Panc1 (cell line): ENCODE results near the gene XRCC4. TPM values are rescaled to one million over a fixed set of nuclear protein-coding genes. Genes with fewer than 3 reads are reported as not detected.

ENCODE experiments used
- ATAC-seq: fragments of 200-7000 bp; cut with Tn5 transposase; 2 replicates; pipeline ENCODE4 v1.9.1; 2020; ENCODE audit warnings: mild to moderate bottlenecking, moderate library complexity
- BruUV-seq: library from RNA; stranded (reverse); fragments of 400-500 nt; replicated peaks from 2 replicates; lab custom pipeline; 2021; lab: Mats Ljungman, UMichigan
- CTCF ChIA-PET: fragments of 300-600 bp; sonication (Branson Sonifier 250); formaldehyde crosslinking; loops from one replicate; lab custom pipeline; 2022; ENCODE audit warnings: antibody characterized with exemption; lab: Charles Lee
- POLR2A ChIA-PET: fragments of 300-600 bp; sonication (Branson Sonifier 250); formaldehyde crosslinking; loops from one replicate; lab custom pipeline; 2022; ENCODE audit warnings: antibody characterized with exemption; lab: Charles Lee
- DNase-seq: peaks from one replicate; pipeline ENCODE4 v3.0.0-alpha.2; 2010; ENCODE audit warnings: low read depth, low spot score
- H3K27ac ChIP-seq: 2 replicates; pipeline ENCODE4 v1.5.1; 2011; ENCODE audit warnings: mild to moderate bottlenecking, low read length, inconsistent platforms
- H3K27me3 ChIP-seq: fragments of 200-500 bp; sonication (Bioruptor generic); 2 replicates; pipeline ENCODE4 v1.6.0; 2014; ENCODE audit warnings: low read length, inconsistent platforms; ENCODE audit not compliant: control insufficient read depth, insufficient read depth
- H3K36me3 ChIP-seq: fragments of 200-500 bp; sonication (Bioruptor generic); 2 replicates; pipeline ENCODE4 v1.5.1; 2014; ENCODE audit warnings: inconsistent platforms, mild to moderate bottlenecking, low read length, moderate library complexity; ENCODE audit not compliant: control insufficient read depth, insufficient read depth
- H3K4me1 ChIP-seq: 2 replicates; pipeline ENCODE4 v1.5.1; 2011; ENCODE audit warnings: inconsistent platforms, mild to moderate bottlenecking, low read length, moderate library complexity; ENCODE audit not compliant: control insufficient read depth, insufficient read depth
- H3K4me3 ChIP-seq, 2 experiments: 2 replicates each; pipeline ENCODE4 v1.5.1; 2011 to 2012; ENCODE audit warnings: low read depth in 2 of 2, low read length in 2 of 2, mild to moderate bottlenecking in 2 of 2, inconsistent platforms in 1 of 2, moderate library complexity in 1 of 2
- H3K9me3 ChIP-seq: fragments of 200-500 bp; sonication (Bioruptor generic); 2 replicates; pipeline ENCODE4 v1.5.1; 2014; ENCODE audit warnings: low read depth, mild to moderate bottlenecking, inconsistent platforms, low read length, moderate library complexity; ENCODE audit not compliant: control insufficient read depth, insufficient read depth
- POLR2AphosphoS5 ChIP-seq: IDR thresholded peaks from 2 replicates; pipeline ENCODE4 v1.6.1; 2012; ENCODE audit warnings: mild to moderate bottlenecking, low read depth, low read length, moderate library complexity
- SIN3A ChIP-seq: IDR thresholded peaks from 2 replicates; pipeline ENCODE4 v1.6.1; 2012; ENCODE audit warnings: low read depth, mild to moderate bottlenecking, low read length, moderate library complexity, borderline replicate concordance; ENCODE audit not compliant: insufficient read depth
- TCF7L2 ChIP-seq: IDR thresholded peaks from 2 replicates; pipeline ENCODE4 v1.6.1; 2011; ENCODE audit warnings: mild to moderate bottlenecking, low read depth, low read length, inconsistent platforms
- in situ Hi-C: cut with HindIII; loops from 2 replicates; pipeline ENCODE4 v1.10.0; 2016; ENCODE audit warnings: low sequenced_read_pairs, low pct_unique_long_range_greater_than_20kb
- intact Hi-C: fragments of 100-400 bp; cut with micrococcal nuclease; formaldehyde crosslinking; loops from one replicate; pipeline ENCODE4 v1.10.0; 2022; ENCODE audit not compliant: unreplicated experiment
- total RNA-seq: library from RNA; stranded (reverse); gene quantifications from one replicate; pipeline ENCODE4 v1.2.1, GENCODE V29; 2021; ENCODE audit not compliant: unreplicated experiment
- TF ChIP-seq, protein P1 (sequence below): fragments of 450-650 bp; IDR thresholded peaks from 2 replicates; pipeline ENCODE4 v1.5.1; 2017; ENCODE audit warnings: mild to moderate bottlenecking
- TF ChIP-seq, protein P2 (sequence below), 2 experiments: IDR thresholded peaks; 2 replicates each; pipeline ENCODE4 v1.6.1; 2011 to 2012; ENCODE audit warnings: low read depth in 2 of 2, control low read depth in 1 of 2, low read length in 1 of 2, mild to moderate bottlenecking in 1 of 2, moderate library complexity in 1 of 2; ENCODE audit not compliant: insufficient read depth in 1 of 2

XRCC4 gene
- total RNA-seq, 1 experiment from 2014 or later, result 12.5 TPM

- Histone ChIP-seq H3K4me3 (no peak overlapping the region), H3K27ac (no peak overlapping the region), H3K36me3 (no peaks in the 10 kb centered on the region), H3K27me3 (no peaks in the 10 kb centered on the region), H3K4me1 (no peaks in the 10 kb centered on the region), H3K9me3 (no peaks in the 10 kb centered on the region)
- ChIA-PET CTCF (no interaction called here), POLR2A (no interaction called here)
- ATAC-seq (no peak), DNase-seq (no peak)
- intact Hi-C loops, result no loop called here
- BruUV-seq, result no TSS peak
- in situ Hi-C loops, result no loop called here
- TF ChIP-seq TCF7L2 (no peak), SIN3A (no peak), POLR2AphosphoS5 (no peak)
- TF ChIP-seq, protein P1, sequence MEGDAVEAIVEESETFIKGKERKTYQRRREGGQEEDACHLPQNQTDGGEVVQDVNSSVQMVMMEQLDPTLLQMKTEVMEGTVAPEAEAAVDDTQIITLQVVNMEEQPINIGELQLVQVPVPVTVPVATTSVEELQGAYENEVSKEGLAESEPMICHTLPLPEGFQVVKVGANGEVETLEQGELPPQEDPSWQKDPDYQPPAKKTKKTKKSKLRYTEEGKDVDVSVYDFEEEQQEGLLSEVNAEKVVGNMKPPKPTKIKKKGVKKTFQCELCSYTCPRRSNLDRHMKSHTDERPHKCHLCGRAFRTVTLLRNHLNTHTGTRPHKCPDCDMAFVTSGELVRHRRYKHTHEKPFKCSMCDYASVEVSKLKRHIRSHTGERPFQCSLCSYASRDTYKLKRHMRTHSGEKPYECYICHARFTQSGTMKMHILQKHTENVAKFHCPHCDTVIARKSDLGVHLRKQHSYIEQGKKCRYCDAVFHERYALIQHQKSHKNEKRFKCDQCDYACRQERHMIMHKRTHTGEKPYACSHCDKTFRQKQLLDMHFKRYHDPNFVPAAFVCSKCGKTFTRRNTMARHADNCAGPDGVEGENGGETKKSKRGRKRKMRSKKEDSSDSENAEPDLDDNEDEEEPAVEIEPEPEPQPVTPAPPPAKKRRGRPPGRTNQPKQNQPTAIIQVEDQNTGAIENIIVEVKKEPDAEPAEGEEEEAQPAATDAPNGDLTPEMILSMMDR, result no peak
- TF ChIP-seq, protein P2, sequence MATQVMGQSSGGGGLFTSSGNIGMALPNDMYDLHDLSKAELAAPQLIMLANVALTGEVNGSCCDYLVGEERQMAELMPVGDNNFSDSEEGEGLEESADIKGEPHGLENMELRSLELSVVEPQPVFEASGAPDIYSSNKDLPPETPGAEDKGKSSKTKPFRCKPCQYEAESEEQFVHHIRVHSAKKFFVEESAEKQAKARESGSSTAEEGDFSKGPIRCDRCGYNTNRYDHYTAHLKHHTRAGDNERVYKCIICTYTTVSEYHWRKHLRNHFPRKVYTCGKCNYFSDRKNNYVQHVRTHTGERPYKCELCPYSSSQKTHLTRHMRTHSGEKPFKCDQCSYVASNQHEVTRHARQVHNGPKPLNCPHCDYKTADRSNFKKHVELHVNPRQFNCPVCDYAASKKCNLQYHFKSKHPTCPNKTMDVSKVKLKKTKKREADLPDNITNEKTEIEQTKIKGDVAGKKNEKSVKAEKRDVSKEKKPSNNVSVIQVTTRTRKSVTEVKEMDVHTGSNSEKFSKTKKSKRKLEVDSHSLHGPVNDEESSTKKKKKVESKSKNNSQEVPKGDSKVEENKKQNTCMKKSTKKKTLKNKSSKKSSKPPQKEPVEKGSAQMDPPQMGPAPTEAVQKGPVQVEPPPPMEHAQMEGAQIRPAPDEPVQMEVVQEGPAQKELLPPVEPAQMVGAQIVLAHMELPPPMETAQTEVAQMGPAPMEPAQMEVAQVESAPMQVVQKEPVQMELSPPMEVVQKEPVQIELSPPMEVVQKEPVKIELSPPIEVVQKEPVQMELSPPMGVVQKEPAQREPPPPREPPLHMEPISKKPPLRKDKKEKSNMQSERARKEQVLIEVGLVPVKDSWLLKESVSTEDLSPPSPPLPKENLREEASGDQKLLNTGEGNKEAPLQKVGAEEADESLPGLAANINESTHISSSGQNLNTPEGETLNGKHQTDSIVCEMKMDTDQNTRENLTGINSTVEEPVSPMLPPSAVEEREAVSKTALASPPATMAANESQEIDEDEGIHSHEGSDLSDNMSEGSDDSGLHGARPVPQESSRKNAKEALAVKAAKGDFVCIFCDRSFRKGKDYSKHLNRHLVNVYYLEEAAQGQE (IDR thresholded peaks at IDR 0.05; ENCODE audit: insufficient read depth in 1 of 2, low read depth in 2 of 2, low read length in 1 of 2), result no peak
Measured at GRCh38 chr5:83219077-83219476, 141.7 kb downstream of the XRCC4 start.

GRCh38 chr5:83219495-83219894 is 142.1 kb downstream of the XRCC4 start:
- TF ChIP-seq, protein P1, result no peak
- TF ChIP-seq, protein P2 (IDR thresholded peaks at IDR 0.05; ENCODE audit: insufficient read depth in 1 of 2, low read depth in 2 of 2, low read length in 1 of 2), result no peak
- no peak for TF ChIP-seq POLR2AphosphoS5
- TF ChIP-seq SIN3A, result no peak
- TF ChIP-seq TCF7L2, result no peak
- ATAC-seq (no peak), DNase-seq (no peak)
- H3K27me3 ChIP-seq, result no peaks in the 10 kb centered on the region
- H3K9me3 ChIP-seq, result no peaks in the 10 kb centered on the region
- BruUV-seq, result no TSS peak
- H3K36me3 ChIP-seq, result no peaks in the 10 kb centered on the region
- no peak overlapping the region for H3K27ac ChIP-seq
- no peaks in the 10 kb centered on the region for H3K4me1 ChIP-seq
- intact Hi-C loops, result no loop called here
- ChIA-PET CTCF (no interaction called here), POLR2A (no interaction called here)
- no peak overlapping the region for H3K4me3 ChIP-seq
- in situ Hi-C loops, result no loop called here
